HG02943 (cell line): ENCODE results near the gene RMND1.
"Not testable (repeated sequence)": the region's sequence is repeated elsewhere in the genome, so short reads cannot be mapped to it uniquely, and the experiment has no call there.

ENCODE experiments used
- ATAC-seq: cut with Tn5 transposase; IDR thresholded peaks from one replicate; pipeline ENCODE4 v1.9.1; 2021; ENCODE audit warnings: mild to moderate bottlenecking, low read depth, moderate library complexity; ENCODE audit not compliant: unreplicated experiment

Gene RMND1

GRCh38 chr6:151451950-151452749, at the start of gene RMND1:
RMND1 (minus strand) TSS chr6:151452126; CDS start chr6:151445811, 6,315 bp downstream.
- peak; percentile 98 for ATAC-seq

GRCh38 chr6:151499551-151499950, 47.6 kb upstream of the RMND1 start:
- no peak for ATAC-seq

- ATAC-seq: no peak
These were observed 46.4 kb upstream of the RMND1 start for GRCh38 chr6:151498327-151498726.

- no peak for ATAC-seq
These were observed 46.0 kb upstream of the RMND1 start for GRCh38 chr6:151497905-151498304.

- no peak for ATAC-seq
These were observed 43.5 kb upstream of the RMND1 start for GRCh38 chr6:151495380-151495779.

- no peak for ATAC-seq
These were observed 43.0 kb upstream of the RMND1 start for GRCh38 chr6:151494936-151495320.

GRCh38 chr6:151494235-151494935, 42.5 kb upstream of the RMND1 start:
- ATAC-seq: no peak

GRCh38 chr6:151493804-151494234, 41.9 kb upstream of the RMND1 start, which contains the start of gene CCDC170:
CCDC170 (plus strand) TSS chr6:151494017; CDS start chr6:151494129, 112 bp downstream.
- no peak for ATAC-seq

- no peak for ATAC-seq
These were observed 41.4 kb upstream of the RMND1 start for GRCh38 chr6:151493161-151493803.

GRCh38 chr6:151490996-151491395, 39.1 kb upstream of the RMND1 start:
- no peak for ATAC-seq

- ATAC-seq: no peak
These were observed 36.3 kb upstream of the RMND1 start for GRCh38 chr6:151488226-151488625.

GRCh38 chr6:151483994-151484393, 32.1 kb upstream of the RMND1 start:
- no peak for ATAC-seq

GRCh38 chr6:151482290-151482689, 30.4 kb upstream of the RMND1 start:
- no peak for ATAC-seq

- no peak for ATAC-seq
These were observed 29.9 kb upstream of the RMND1 start for GRCh38 chr6:151481786-151482185.

- ATAC-seq: no peak
These were observed 26.7 kb upstream of the RMND1 start for GRCh38 chr6:151478670-151479069.

GRCh38 chr6:151477726-151478125, 25.8 kb upstream of the RMND1 start:
- no peak for ATAC-seq

- no peak for ATAC-seq
These were observed 24.0 kb upstream of the RMND1 start for GRCh38 chr6:151475653-151476523.

GRCh38 chr6:151464702-151465101, 12.8 kb upstream of the RMND1 start:
- no peak for ATAC-seq

GRCh38 chr6:151461673-151462072, 9.7 kb upstream of the RMND1 start:
- ATAC-seq: no peak

GRCh38 chr6:151455751-151456398, 3.9 kb upstream of the RMND1 start:
- not testable (repeated sequence) for ATAC-seq
